CD4-positive, alpha-beta T cell treated with Interferon gamma for 1 hour (primary cell): ENCODE measurements around the gene ZNF362.

Experiments used
- DNase-seq: peaks from one replicate; pipeline ENCODE4 v3.0.0-alpha.2; 2020

Gene ZNF362

DNA sequence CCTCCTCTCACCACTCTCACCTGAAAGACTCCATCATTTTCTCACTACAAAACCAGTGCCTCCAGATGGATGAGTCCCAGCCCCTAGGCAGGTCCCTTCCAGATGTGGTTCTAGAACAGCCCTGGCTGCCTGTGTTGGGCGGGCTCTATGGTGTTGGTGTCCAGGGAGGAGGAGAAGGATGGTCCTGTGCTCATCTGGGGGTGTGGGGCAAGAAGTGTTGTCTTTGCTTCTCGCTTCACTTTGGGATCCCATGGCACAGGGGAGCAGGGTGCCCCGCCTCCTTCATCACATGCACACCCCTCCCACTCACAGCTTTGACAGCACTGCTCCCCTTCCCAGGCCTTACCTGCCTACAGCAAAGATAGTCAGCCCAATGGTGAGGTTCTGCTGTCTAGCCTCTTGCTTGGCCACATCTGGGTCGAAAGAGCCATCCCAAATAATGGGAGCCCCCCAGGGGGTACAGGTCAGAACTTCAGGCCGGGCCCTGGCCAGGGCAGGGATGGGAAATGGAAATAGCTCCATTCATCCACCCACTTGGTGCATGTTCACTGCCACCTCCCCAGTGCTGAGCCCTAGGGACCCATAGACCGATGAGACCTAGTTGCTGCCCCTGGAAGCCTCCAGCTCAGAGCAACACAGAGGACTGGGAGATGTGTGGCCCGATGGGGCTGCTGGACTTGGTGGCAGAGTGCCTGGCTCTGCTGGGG is 55.6 kb downstream of the ZNF362 start:
- DNase-seq, result no peak

DNA sequence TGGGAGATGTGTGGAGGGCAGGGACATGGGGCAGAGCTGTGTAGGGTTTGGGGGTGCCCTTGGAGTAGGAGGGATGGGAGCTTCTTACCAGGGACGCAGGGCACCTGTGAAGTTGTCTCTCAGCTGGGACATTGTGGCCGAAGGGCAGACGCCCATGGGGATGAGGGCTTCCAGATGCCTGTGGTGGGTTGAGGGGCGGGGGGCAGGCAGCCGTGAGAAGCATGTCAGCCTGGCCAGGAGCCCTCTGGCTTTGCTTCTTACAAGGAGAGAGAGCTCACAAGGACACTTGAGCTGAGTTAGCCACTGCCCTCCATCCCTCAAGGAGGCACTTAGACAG is 56.1 kb downstream of the ZNF362 start:
- no peak for DNase-seq

DNA sequence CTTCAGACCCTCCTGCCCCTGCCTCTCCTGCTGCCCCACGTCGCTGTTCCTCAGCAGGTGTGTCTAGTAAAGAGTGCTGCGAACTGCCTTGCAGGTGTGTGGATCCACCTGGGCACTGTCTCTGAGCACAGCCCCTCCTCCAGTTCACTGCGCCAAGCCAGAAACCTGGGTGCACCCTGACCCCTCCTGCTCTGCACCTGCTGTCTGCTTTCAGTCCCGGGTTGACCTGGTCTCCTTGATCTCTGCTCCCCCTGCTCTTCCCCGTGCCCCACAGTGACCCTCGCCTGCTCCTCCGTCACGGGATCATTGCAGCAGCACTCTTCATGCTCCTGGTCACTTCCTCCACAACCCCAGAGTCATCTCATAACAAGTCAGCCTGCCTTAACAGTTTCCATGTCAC is 58.1 kb downstream of the ZNF362 start:
- no peak for DNase-seq

DNA sequence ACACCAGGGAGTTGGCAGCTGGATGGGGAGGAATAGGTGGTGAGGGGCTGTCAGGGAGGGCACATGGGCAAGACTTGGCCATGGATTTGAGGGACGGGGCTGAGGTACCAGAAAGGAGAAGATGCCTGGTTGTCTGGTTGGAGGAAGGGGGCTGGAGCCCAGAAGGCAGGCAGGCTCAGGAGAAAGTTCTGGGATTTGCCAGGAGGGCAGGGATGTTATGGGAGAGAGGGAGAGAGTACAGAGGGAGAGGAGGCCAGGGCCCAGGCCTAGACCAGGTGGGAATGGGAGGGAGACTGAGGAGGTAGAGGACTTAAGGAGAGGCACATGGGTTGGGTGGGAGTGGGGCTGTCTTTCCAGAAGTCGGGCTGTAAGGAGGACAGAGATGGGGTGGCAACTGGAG is 60.3 kb downstream of the ZNF362 start:
- no peak for DNase-seq

DNA sequence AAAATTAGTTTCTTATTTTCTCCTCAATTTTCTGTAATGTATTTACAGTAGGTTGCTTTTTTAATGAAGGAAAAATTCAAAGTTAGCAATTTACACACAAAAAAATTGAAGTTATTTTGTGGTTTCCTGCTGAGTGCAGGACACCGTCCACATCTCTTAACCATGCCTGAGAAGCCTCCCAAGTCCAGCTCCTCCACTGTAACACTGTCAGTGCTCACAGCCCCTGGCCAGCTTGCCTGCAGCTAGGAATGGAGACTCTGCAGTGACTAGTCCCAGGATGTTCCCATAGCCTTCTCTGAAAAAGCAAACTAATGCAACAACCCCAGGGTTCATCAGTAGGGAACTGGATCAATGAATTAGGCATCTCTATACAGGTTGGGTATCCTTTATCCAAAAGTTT is 61.1 kb downstream of the ZNF362 start:
- DNase-seq, result no peak

DNA sequence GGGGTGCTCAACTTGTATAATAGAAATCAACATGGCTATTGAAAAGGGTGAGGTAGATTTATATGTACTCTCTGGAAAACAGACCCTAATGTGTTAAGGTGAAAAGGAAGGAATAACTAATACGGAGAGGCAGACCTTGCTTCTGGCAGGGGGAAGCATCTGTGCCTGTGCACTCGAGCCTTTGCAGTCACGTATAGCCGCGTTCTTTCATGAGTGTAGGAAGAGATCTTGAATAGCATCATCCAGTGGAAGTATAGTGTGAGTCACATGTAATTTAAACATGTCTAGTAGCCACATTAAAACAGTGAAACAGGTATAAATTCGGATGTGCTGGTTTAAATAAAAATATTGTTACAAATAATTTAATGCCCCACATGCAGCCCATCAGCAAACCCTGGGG is 61.7 kb downstream of the ZNF362 start:
- no peak for DNase-seq

DNA sequence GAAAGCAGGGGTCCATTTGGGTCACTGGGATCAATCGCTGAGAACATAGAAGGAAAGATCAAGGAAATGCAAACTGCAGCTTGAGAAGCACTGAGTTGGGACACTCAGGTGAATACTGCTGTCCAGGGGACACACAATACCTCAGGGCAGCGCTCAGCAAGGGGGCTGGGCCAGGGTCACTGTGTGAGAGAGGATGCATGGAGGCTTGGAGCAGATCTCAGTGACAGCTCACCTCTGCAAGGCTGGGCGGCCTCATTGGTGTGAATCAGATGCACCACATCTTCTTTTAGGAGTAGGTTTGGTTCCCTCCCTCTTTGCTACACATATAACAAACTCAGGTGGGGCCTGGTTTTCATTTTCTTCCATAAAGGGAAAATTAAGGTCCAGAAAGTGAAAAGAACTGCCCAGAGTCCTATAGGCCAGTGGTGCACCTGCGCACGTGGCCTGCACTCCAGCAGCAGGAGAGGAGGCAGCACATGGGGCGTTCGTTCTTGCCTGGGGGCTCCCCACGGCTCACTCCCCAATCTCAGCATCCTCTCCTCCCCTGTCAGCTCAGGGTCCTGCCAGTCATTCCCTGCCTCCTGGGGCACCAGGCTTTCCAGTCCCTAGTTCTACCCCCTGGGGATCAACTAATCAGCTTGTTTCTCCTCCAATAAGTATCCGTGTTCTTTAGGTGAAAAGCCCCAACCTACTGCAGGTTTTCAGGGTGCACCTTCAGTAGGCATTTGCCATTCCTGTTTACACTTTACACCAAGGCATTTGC is 63.1 kb downstream of the ZNF362 start:
- DNase-seq, result no peak

DNA sequence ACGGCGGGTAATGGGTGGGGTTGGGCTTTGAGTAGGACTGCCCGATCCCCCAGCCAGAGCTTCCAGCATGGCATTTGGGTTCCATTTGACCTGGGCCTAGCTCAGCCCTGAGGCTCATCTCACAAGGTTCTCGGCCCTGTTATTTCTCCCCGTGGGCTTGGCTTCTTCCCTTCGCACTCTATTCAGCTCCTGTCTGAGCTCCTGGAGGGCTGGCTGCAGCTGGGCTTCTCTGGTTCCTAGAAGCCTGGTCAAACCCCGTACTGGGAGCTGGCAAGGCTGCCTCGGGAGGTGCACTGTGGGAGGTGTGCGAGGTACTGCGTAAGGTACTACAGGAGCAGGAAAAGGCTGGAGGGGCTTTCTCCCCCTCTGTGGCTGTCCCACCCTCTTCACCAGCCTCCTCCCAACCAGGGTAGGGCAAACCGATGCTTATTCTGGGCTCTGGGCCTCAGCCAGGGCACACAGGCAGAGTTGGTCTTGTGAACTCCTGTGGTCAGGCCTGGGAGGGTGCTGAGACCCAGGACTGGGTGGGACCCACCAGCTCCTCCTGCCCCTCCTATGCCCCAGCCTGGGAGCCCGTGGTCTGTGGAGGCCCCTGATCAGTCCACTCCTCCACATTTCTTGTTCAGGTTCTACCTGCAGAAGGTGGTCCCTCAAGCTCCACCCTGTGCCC is 63.8 kb downstream of the ZNF362 start:
- no peak for DNase-seq

DNA sequence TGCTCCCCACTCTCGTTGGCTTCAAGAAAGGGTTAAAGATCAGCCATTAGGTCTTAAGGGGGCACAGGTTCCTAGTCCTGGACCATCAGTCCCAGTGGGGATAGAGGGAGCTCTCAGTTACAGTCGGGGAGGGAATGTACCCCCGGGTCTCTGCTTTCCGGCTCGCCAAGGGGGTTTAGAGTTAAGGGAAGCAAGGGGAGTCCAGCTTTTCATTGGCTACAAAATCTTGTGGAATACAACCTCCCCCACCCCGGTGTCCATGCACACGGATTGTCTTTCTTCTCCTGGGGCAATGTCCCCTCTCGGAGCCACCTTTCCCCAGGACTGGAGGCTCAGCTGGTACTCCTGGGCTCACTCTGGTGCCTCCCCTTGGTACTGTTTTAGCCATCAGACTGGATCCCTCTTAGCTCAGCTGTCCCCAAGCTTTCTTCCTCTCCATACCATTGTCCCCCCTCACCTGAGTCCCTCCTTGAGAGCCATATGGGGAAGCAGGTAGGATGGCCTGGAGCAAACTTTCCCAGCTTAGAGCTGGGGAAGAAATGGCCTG is 64.4 kb downstream of the ZNF362 start, which contains the start of gene A3GALT2:
Gene A3GALT2, minus strand, starts transcription at position 480 of the 547 bp plus-strand sequence. Its CDS starts 0 bp downstream, at position 480.
- DNase-seq, result no peak

DNA sequence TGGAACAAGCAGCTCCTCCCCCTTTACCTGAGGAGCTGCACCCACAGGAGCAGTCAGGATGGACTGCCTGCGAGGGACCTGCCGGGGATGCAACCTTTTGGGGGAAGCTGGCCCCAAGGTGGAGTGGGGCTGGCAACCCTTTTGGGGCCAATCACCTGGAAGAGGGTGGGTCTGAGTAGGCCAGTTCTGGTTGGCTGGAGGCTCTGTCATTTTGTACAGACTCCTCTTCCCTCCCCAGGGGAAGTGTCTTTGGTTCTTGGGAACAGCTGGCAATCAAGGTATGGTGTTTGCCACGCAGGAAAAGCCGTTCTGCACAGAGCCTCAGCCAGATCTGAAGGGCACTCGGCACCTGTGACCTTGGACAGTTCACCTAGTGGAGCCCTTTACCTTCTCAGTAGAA is 64.9 kb downstream of the ZNF362 start:
- DNase-seq, result no peak

DNA sequence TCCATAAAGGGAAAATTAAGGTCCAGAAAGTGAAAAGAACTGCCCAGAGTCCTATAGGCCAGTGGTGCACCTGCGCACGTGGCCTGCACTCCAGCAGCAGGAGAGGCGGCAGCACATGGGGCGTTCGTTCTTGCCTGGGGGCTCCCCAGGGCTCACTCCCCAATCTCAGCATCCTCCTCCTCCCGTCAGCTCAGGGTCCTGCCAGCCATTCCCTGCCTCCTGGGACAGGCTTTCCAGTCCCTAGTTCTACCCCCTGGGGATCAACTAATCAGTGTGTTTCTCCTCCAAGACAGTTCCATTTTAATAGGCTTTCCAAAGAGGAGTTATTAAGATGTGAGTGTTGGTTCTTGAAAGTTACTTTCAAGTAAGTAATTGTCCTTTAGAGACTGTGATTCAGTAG is 65.8 kb downstream of the ZNF362 start:
- DNase-seq, result no peak

DNA sequence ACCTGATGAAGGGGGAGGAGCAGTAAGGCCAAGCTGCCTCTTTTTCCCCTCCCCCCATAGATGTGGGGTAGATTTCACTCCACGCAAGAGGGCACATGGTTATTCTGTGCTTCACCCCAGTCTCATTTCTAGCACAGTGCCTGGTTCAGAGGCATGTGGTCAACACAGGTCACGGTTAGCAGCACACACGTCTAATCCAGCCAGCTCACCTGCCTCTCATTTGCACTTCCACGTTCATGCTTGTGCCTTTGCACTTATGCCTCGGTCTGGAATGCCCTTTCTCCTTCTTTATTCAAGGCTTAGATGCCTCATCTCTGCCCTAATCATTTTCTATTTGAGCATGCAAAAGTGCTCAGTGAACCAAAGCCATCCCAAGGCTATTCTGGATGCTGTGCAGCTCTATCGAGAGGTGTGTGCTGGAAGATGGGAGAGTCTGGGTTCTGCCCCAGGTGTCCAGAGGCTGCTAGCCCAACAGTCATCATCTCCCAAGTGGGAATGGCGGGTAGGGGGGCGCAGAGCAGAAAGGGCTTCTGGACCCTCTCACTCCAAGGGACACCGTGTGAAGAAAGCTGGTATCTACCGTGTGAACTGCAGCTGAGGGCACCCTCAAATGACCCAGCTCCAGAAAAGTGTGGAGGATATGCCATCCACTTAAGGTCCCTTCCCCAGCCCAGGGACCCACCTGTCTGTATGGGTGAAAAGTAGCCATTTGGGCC is 66.7 kb downstream of the ZNF362 start:
- no peak for DNase-seq

DNA sequence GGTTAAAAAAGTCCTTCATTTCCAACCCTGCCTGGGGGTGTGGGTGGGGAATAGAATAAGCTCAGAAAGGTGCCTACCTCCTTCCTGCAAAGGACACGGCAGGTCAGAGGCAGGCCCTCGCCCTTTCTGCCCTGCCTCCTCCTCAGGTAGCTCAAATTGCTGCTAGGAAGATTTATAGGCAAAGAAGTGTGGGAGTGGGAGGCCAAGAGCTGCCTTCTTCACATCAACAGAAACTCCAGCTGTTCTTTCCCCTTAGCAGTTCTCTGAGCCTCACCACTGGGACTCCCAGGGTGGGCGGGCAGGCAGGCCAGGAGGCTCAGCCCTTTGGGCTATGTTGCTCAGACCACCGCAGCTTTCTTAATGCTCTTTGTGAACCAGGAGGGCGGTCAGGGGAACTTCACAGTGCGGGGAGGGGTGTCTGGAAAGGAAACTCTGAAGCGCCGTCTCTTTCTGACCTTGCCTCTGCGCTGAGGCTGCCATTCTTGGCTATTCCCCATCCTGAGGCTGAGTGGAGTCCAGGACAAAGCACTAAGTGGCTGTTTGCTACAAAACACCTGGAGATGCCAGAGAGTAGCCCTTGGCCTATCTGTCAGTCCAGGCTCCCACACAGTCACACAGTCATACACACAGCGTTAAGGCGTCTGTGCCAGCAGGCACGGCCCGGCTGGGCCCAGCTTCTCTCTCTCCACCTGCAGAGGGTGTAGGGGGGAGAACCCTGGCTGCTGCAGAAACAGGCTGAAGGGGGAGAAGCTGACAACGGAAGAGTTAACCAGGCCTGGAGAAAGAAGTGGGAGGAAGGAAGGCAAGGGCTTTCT is 67.6 kb downstream of the ZNF362 start:
- DNase-seq, result no peak

DNA sequence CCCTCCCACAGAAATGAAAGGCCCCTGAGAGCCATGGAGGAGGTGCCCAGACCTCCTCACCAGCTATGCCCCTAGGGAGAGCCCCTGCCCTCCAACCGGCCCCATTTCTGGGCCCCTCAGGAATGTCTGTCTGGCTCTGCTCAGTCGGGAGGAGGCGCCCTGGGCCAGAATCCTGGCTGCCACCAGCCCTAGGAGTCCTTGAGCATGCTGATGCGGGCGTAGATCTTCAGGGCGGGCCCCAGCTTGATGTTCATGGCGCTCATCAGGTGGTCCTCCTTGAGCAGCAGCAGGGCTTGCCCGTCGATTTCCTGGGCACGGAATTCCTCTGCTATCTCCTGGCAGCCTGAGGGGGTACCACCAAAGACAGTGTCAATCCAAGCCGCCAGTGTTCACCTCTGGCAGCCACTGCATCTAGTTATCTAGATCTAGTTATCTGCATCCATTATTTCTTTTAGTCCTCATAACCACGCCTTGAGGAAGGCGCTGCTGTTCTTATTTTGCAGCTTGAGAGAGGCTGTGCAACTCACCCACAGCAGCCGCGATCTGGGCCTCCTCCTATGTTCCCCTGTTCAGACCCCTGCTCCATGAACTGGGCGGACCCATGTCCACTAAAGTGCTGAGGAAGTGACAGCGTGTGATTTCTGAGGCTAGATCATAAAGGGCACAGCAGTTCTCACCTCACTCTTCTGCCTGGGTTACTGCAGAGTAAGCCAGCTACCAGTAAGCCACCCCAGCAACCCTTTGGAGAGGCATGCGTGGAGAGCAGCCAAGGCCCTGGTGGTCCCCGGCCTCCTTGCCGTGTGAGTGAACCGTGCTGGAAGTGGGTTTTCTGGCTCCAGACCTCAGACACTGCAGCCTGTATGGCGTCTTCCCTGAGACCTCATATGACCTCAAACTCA is 68.6 kb downstream of the ZNF362 start:
- no peak for DNase-seq

DNA sequence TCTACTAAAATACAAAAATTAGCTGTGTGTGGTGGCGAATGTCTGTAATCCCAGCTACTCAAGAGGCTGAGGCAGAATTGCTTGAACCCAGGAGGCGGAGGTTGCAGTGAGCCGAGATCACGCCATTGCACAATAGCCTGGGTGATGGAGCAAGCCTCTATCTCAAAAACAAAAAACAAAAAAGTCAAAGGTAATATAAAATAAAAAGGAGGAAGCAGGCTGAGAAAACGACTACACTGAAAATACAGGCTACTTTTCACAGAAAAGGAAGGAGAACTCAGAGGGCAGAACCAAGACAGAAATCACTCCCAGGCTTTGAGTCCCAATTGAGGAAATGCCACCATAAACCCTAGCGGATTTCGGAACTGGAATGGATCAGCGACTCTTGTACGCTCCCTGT is 70.5 kb downstream of the ZNF362 start:
- DNase-seq, result no peak

DNA sequence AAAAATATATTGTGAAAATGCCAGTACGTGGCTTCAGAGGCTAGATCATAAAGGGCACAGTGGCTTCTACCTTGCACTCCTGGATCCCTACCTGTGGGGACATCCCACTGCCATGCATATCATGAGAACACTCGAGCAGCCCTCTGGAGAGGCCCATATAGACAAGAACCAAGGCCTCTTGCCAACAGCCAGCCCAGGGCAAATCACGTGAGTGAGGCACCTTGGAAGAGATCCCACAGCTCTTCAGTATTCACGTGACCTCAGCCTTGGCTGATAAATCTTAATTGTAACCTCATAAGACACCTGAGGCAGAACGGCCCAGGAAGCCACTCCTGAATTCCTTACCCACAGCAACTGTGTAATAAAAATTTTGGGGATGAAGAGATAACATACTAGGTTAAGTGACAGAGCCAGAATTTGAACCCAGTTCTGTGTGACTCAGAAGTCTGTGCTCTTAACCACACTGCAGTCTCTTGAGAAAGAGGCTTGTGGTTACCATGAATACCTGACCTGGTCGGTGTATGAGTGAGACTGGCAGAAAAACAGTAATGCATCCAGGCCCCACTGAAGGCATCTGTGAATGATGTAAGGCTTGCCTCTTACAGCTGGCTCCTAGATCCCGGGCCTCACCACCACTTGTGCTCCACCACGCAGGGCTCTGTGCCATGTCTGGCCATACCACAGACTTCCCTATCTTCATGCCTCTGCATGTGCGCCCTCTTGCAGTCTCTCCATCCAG is 71.5 kb downstream of the ZNF362 start:
- DNase-seq, result no peak

DNA sequence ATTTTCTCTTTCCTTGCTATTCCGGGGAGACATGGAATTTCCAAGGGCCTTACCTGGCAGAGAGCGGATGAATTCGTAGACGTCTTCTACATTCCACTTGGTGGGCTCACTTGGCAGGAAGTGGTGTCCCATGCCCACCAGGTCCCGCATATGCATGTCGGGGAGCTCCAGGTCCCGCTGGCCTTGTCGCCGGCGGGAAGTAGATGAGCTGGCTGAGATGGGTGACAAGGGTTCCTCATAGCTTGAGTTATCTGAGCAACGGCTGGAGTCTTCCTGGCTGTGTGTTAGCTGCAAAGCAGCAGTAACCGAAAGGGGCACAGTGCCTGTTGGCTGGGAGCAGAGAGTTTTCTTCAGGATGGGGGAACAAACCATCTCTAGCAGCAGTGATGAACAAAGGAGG is 72.5 kb downstream of the ZNF362 start:
- no peak for DNase-seq

DNA sequence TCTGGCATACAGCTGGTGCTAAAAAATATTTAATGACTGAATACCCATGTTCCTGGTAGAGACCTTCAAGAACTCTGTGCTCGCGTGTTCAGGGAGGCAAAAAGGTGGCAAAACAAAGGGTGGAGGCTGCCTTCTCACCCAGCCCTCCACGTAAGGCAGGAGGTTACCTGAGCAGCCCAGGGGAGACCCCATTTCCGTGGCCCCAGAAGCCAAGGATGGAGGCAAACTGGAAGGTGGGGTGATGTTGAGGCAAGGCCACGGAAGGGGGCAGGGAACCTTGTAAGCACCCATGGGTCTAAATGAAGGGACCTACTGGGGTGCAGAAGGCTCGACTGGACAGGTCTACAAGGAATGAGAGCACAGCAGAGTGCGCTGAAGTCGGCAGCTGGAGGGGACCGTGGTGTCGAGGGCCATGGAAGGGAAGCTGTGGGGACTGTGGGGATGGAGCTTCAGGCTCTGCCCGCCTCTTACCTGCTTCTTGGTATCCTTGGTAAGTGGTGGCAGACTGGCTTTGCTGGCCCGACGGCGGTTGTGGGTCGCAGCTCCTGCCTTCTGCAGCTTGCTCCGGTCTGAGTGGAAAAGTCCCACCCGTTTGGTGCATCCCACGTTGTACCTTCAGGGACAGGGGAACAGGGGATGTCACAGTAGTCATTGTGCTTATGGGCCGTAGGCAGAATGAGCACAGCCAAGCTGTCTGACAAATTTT is 73.5 kb downstream of the ZNF362 start:
- no peak for DNase-seq

DNA sequence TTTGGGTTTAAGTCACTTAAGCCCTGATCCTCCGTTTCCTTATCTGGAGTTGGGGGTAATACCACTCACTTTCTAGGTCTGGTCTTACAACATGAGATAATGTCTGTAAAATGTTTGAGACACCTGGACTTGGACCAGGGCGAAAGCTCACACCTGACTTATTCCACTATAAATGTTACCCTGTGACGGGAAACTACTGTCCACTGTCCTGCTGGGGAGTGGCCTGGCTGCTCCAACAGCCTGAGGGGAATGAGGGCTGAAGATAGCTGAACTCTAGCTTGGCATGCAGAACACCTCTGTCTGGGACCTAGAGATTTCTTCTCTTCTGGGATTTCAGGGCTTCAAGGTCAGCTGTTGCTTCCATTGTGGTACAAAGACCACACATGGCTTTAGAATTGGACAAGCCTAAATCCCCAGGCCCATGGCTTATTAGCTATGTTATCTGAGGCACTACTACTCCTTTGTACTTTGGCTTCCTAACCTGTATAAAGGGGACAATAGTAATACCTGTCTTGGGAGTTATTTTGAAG is 74.1 kb downstream of the ZNF362 start:
- DNase-seq, result no peak

DNA sequence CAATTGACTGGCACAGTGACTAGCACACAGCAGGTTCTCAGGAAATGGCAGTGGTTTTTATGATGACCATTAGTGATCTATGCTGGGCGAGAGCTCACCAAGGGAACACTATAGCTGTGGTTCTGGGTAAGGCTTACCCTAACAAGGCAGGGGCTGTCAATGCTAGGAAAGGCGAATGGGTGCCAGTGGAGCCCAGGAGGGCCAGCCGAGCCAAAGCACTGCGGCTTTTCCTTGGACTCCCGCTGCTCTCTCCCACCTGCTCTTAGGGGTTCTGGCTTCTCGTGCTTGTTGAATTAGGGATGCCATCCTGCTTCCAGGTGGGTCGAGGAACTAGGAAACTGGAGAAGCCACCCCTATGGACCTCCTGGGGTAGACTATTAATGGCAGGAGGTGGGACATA is 74.6 kb downstream of the ZNF362 start:
- DNase-seq, result no peak
